WTC11 (cell line): ENCODE results near the gene SLIT3. TPM values are rescaled to one million over a fixed set of nuclear protein-coding genes. Genes with fewer than 3 reads are reported as not detected.

ENCODE experiments used
- ATAC-seq: fragments of 200-7000 bp; cut with Tn5 transposase; 2 replicates; pipeline ENCODE4 v1.10.0; 2021; ENCODE audit warnings: mild to moderate bottlenecking, moderate library complexity
- CTCF ChIA-PET: fragments of 300-600 bp; sonication (Branson Sonifier 250); formaldehyde crosslinking; loops from one replicate; lab custom pipeline; 2021; ENCODE audit warnings: antibody characterized with exemption; lab: Charles Lee
- POLR2A ChIA-PET: fragments of 350-600 bp; sonication (Branson Sonifier 250); formaldehyde crosslinking; loops from one replicate; lab custom pipeline; 2021; ENCODE audit warnings: antibody characterized with exemption; lab: Charles Lee
- DNase-seq: peaks from one replicate; pipeline ENCODE4 v3.0.0; 2021; ENCODE audit warnings: low spot score
- H3K27ac Mint-ChIP-seq: 2 replicates; pipeline ENCODE4 v1.8.0; 2021; ENCODE audit warnings: mixed read lengths
- H3K27me3 Mint-ChIP-seq: 2 replicates; pipeline ENCODE4 v1.8.0; 2021; ENCODE audit warnings: low read depth, mild to moderate bottlenecking, moderate library complexity, mixed read lengths
- H3K36me3 Mint-ChIP-seq: 2 replicates; pipeline ENCODE4 v1.8.0; 2021; ENCODE audit warnings: mixed read lengths
- H3K4me1 Mint-ChIP-seq: 2 replicates; pipeline ENCODE4 v1.8.0; 2022; ENCODE audit warnings: mixed read lengths
- H3K4me3 Mint-ChIP-seq: 2 replicates; pipeline ENCODE4 v1.8.0; 2021; ENCODE audit warnings: mild to moderate bottlenecking, moderate library complexity, mixed read lengths
- H3K9me3 Mint-ChIP-seq: 2 replicates; pipeline ENCODE4 v1.8.0; 2021; ENCODE audit warnings: mixed read lengths
- AFF4 ChIP-seq: sonication (generic); formaldehyde crosslinking; IDR thresholded peaks from 2 replicates; pipeline ENCODE4 v1.8.1; 2023; ENCODE audit warnings: mild to moderate bottlenecking, missing genetic modification reagents, borderline replicate concordance
- ARID4B ChIP-seq: sonication (generic); formaldehyde crosslinking; IDR thresholded peaks from 2 replicates; pipeline ENCODE4 v1.8.0; 2023; ENCODE audit warnings: missing genetic modification reagents, mild to moderate bottlenecking, borderline replicate concordance
- ATF1 ChIP-seq: sonication (generic); formaldehyde crosslinking; IDR thresholded peaks from 2 replicates; pipeline ENCODE4 v1.8.1; 2023; ENCODE audit warnings: mild to moderate bottlenecking, moderate library complexity, missing genetic modification reagents
- CBFB ChIP-seq: sonication (generic); formaldehyde crosslinking; IDR thresholded peaks from 2 replicates; pipeline ENCODE4 v1.8.1; 2022; ENCODE audit warnings: mild to moderate bottlenecking, low read depth, missing genetic modification reagents
- CDX4 ChIP-seq: fragments of 250-450 bp; sonication (Bioruptor Pico); IDR thresholded peaks from 2 replicates; pipeline ENCODE4 v1.9.0; 2021; ENCODE audit warnings: moderate library complexity, mild to moderate bottlenecking, inconsistent platforms, borderline replicate concordance
- CREB1 ChIP-seq: sonication (generic); formaldehyde crosslinking; IDR thresholded peaks from 2 replicates; pipeline ENCODE4 v1.8.0; 2023; ENCODE audit warnings: mild to moderate bottlenecking, missing genetic modification reagents
- FOXK1 ChIP-seq: sonication (generic); formaldehyde crosslinking; IDR thresholded peaks from 2 replicates; pipeline ENCODE4 v1.8.0; 2022; ENCODE audit warnings: mild to moderate bottlenecking, moderate library complexity, missing genetic modification reagents
- IRF1 ChIP-seq: sonication (generic); formaldehyde crosslinking; IDR thresholded peaks from 2 replicates; pipeline ENCODE4 v1.8.0; 2023; ENCODE audit warnings: missing genetic modification reagents
- MAX ChIP-seq: sonication (generic); formaldehyde crosslinking; IDR thresholded peaks from 2 replicates; pipeline ENCODE4 v1.8.0; 2022; ENCODE audit warnings: mild to moderate bottlenecking, missing genetic modification reagents
- MXD4 ChIP-seq: fragments of 250-450 bp; sonication (Bioruptor Pico); IDR thresholded peaks from 2 replicates; pipeline ENCODE4 v1.8.0; 2021; ENCODE audit warnings: mild to moderate bottlenecking, moderate library complexity, borderline replicate concordance
- NFE2L1 ChIP-seq: sonication (generic); formaldehyde crosslinking; IDR thresholded peaks from 2 replicates; pipeline ENCODE4 v1.8.1; 2023; ENCODE audit warnings: missing genetic modification reagents
- RELA ChIP-seq: sonication (generic); formaldehyde crosslinking; IDR thresholded peaks from 2 replicates; pipeline ENCODE4 v1.8.1; 2022; ENCODE audit warnings: missing genetic modification reagents, mild to moderate bottlenecking, borderline replicate concordance
- SOX15 ChIP-seq: fragments of 250-450 bp; sonication (Bioruptor Pico); IDR thresholded peaks from 2 replicates; pipeline ENCODE4 v1.9.0; 2021; ENCODE audit warnings: mild to moderate bottlenecking
- TEAD1 ChIP-seq: sonication (generic); formaldehyde crosslinking; IDR thresholded peaks from 2 replicates; pipeline ENCODE4 v1.8.0; 2022; ENCODE audit warnings: mild to moderate bottlenecking, missing genetic modification reagents
- ZBTB43 ChIP-seq: sonication (generic); formaldehyde crosslinking; IDR thresholded peaks from 2 replicates; pipeline ENCODE4 v1.8.1; 2023; ENCODE audit warnings: mild to moderate bottlenecking, missing genetic modification reagents
- total RNA-seq: library from RNA; stranded (reverse); gene quantifications from 3 replicates; pipeline ENCODE4 v1.2.3, GENCODE V29; 2021

Gene SLIT3
- total RNA-seq, 1 experiment from 2014 or later: 1.9 TPM

GRCh38 chr5:168889039-168889438 lies 411.9 kb downstream of the SLIT3 start (continued):
- TF ChIP-seq ARID4B (CRISPR knock-in tag) (no peak), RELA (CRISPR knock-in tag) (no peak), NFE2L1 (CRISPR knock-in tag) (no peak), CREB1 (CRISPR knock-in tag) (no peak)

- ChIA-PET CTCF (no interaction called here), POLR2A (no interaction called here)
- Mint-ChIP-seq H3K4me3 (no peak overlapping the region), H3K9me3 (no peaks in the 10 kb centered on the region), H3K4me1 (peaks cover 7% of the 10 kb centered on the region), H3K27me3 (no peaks in the 10 kb centered on the region; the same call in 1 of the 2 replicates), H3K27ac (no peak overlapping the region), H3K36me3 (no peaks in the 10 kb centered on the region)
- ATAC-seq (no peak), DNase-seq (no peak)
- TF ChIP-seq ZBTB43 (no peak), FOXK1 (no peak), SOX15 (no peak), ATF1 (CRISPR knock-in tag) (no peak), CDX4 (CRISPR knock-in tag) (no peak), MAX (no peak), IRF1 (CRISPR knock-in tag) (no peak), CBFB (CRISPR knock-in tag) (no peak), TEAD1 (no peak), MXD4 (no peak), AFF4 (CRISPR knock-in tag) (no peak)
Observed at GRCh38 chr5:168887931-168888330, 413.0 kb downstream of the SLIT3 start.
